ENCODE results near the gene MRGPRG. TPM values are rescaled to one million over a fixed set of nuclear protein-coding genes. Genes with fewer than 3 reads are reported as not detected.

MRGPRG gene
- total and polyA plus RNA-seq, 2 of the 8 experiments (the other 6 are each of a cell fraction or from before 2014, with no cell fraction given) = not detected

DNA sequence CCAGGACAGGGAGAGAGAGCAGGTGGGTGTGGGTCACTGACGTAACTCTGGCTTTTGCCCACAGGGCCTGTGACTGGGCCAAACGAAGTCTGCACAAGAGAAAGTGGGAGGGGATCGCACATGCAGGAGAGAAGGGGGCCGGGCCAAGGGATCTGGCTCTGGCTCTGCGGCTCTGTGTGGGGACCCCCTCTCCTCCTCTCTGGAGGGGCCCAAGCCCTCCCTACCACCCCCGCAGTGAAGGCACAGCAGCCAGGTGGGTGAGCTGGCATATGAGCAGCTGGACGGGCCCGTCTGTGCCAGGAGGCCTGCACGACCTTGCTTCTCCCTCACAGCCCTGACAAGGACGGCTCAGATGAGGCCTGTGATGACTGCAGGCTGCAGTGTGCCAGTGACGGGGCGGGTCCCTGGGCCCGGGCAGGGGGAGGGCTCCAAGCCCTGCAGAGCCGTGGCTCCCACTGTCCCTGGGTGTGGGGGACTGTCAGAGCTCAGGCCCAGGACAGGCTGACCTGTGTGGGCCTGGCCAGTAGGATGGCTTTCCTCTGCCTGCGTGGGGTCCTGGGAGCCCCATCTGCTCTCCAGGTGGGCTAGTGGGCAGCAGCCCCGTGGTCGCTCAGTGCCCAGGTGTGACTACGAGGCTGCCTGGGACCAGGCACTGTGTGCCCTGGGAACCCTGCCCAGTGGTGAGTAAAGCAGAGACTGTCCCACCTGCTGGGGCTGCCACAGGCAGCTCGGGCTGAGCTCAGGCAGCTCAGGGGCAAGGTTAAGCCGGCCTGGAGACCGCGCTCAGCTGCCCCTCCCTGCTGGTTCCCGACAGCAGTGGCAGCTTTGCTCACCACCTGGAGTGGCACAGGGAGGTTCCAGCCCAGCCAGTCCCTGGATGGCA lies 22.2 kb downstream of the MRGPRG start:
- H4K5ac ChIP-seq (ENCODE audit: insufficient read length, low read depth, low read length) = no peak overlapping the region
- H3K4me2 ChIP-seq (ENCODE audit: insufficient read depth in 1 of 2, low read depth in 2 of 2, low read length in 2 of 2) = no peak overlapping the region
- H4K20me1 ChIP-seq (replicated peaks in 1 of 2; ENCODE audit: control insufficient read depth in 1 of 2, insufficient read depth in 2 of 2, low read length in 2 of 2) = no peaks in the 10 kb centered on the region
- no peak overlapping the region for H3K56ac ChIP-seq (replicated peaks; ENCODE audit: insufficient read length, low read depth, low read length)
- FAIRE-seq = no peak
- DNase-seq (ENCODE audit: low read depth in 1 of 2, low spot score in 2 of 2) = peak in 1 of 2 experiments; percentile 48
- ChIA-PET CTCF (ENCODE audit: partially characterized antibody) (interaction anchor here (0.6 to 12.0 kb wide), 13 partner anchors 7 to 111 kb away, joined by 3 to 99 read pairs (median 4); no protein-coding TSS in a partner anchor), POLR2A (ENCODE audit: partially characterized antibody) (interaction anchor here (0.6 to 1.5 kb wide), 3 partner anchors 9 to 28 kb away, joined by 3 read pairs; no protein-coding TSS in a partner anchor)
- H3K4me1 ChIP-seq (replicated peaks in 1 of 4; ENCODE audit: control insufficient read depth in 3 of 4, insufficient read depth in 4 of 4, low read length in 3 of 4) = peaks cover 0 to 9% (median 3%) of the 10 kb centered on the region in 4 experiments; a peak in 4 of 7 replicates
- H3K79me2 ChIP-seq (ENCODE audit: control insufficient read depth in 1 of 2, insufficient read depth in 2 of 2, low read length in 2 of 2) = no peaks in the 10 kb centered on the region
- H3K9me3 ChIP-seq (ENCODE audit: insufficient read depth in 2 of 2, low read depth in 1 of 2, low read length in 1 of 2) = no peaks in the 10 kb centered on the region
- H2AK5ac ChIP-seq (ENCODE audit: low read depth, low read length) = 0 out of 2 replicates have a peak overlapping the region, but pooled peaks have one; percentile 53
- no peak overlapping the region for H3K4me3 ChIP-seq (ENCODE audit: extremely low read depth in 1 of 4, insufficient read depth in 2 of 4, low read depth in 3 of 4, low read length in 4 of 4)
- no peak overlapping the region for H3K27ac ChIP-seq (ENCODE audit: low read depth, low read length)
- H2BK5ac ChIP-seq (ENCODE audit: low read depth, low read length) = 0 out of 2 replicates have a peak overlapping the region, but pooled peaks have one; percentile 35
- no peaks in the 10 kb centered on the region; a peak in 2 of 7 replicates for H3K27me3 ChIP-seq (replicated peaks in 1 of 4; ENCODE audit: control insufficient read depth in 3 of 4, extremely low read depth in 1 of 4, insufficient read depth in 3 of 4, low read length in 3 of 4)
- H3K14ac ChIP-seq (ENCODE audit: insufficient read length) = no peak overlapping the region
- H3K9ac ChIP-seq (replicated peaks in 1 of 4; ENCODE audit: extremely low read depth in 1 of 4, low read depth in 3 of 4, low read length in 3 of 4) = no peak overlapping the region
- no peak overlapping the region for H4K8ac ChIP-seq (ENCODE audit: extremely low read depth, insufficient read depth, low read length)
- peak overlapping the region; percentile 81 for H2BK15ac ChIP-seq (ENCODE audit: low read length)
- H3K4ac ChIP-seq (replicated peaks; ENCODE audit: insufficient read length, low read depth, low read length) = peak overlapping the region; percentile 25
- peaks cover 3% of the 10 kb centered on the region; the same call in 1 of the 2 replicates for H3K79me1 ChIP-seq (ENCODE audit: low read depth, low read length)
- H3K36me3 ChIP-seq (ENCODE audit: control insufficient read depth in 2 of 4, insufficient read depth in 4 of 4, low read length in 3 of 4) = no peaks in the 10 kb centered on the region
- H3K23ac ChIP-seq (ENCODE audit: insufficient read length) = no peak overlapping the region
- 0 out of 2 replicates have a peak overlapping the region, but pooled peaks have one; percentile 60 for H2BK12ac ChIP-seq (ENCODE audit: low read depth, low read length)
- no peak overlapping the region for H4K91ac ChIP-seq (replicated peaks; ENCODE audit: insufficient read length, low read length)
- H2BK20ac ChIP-seq (ENCODE audit: low read length) = no peak overlapping the region
- no peak overlapping the region for H2AFZ ChIP-seq (ENCODE audit: low read length)
- 86% methylated on average over 19 of the region's 23 CpGs; no CpG with 5 or more reads in 1 of the 2 experiments for WGBS, 2 experiments (ENCODE audit: extremely low coverage in 1 of 2, insufficient coverage in 1 of 2, insufficient read length in 1 of 2, insufficient replicate concordance in 2 of 2, low coverage in 1 of 2, low lambda C conversion rate in 2 of 2, missing lambda C conversion rate in 1 of 2)
- no peak overlapping the region for H2BK120ac ChIP-seq (replicated peaks; ENCODE audit: low read depth, low read length)
- no peaks in the 10 kb centered on the region for H3K23me2 ChIP-seq (ENCODE audit: low read depth, low read length)
- no peak overlapping the region for H3K18ac ChIP-seq (ENCODE audit: extremely low read depth, low read length)
- TF ChIP-seq KDM1A (IDR thresholded peaks at IDR 0.05; ENCODE audit: borderline replicate concordance, low read length) (no peak), CTBP2 (IDR thresholded peaks at IDR 0.05; ENCODE audit: borderline replicate concordance, insufficient read depth, insufficient read length, low read length) (no peak), EZH2 (IDR thresholded peaks at IDR 0.05; ENCODE audit: low read depth, low read length, severe bottlenecking) (no peak), POLR2AphosphoS5 (IDR thresholded peaks at IDR 0.05; ENCODE audit: low read depth, low read length) (no peak), SAP30 (IDR thresholded peaks at IDR 0.05; ENCODE audit: insufficient read depth, insufficient replicate concordance, low read length) (no peak), NRF1 (IDR thresholded peaks at IDR 0.05; ENCODE audit: low read depth, low read length) (no peak), GABPA (IDR thresholded peaks at IDR 0.05; ENCODE audit: borderline replicate concordance, insufficient read depth, low read length) (no peak), TBP (IDR thresholded peaks at IDR 0.05; ENCODE audit: low read depth, low read length) (no peak), SP1 (IDR thresholded peaks at IDR 0.05; ENCODE audit: low read depth, low read length) (no peak), MAFK (IDR thresholded peaks at IDR 0.05; ENCODE audit: low read depth, low read length) (no peak), JUN (IDR thresholded peaks at IDR 0.05; ENCODE audit: low read depth, low read length) (no peak), CREB1 (IDR thresholded peaks at IDR 0.05) (no peak)
